HEK293T (cell line): ENCODE results near the gene PLRG1.

Source experiments
- CTCF ChIA-PET: fragments of 350-600 bp; formaldehyde crosslinking; extraction: SDS; loops from one replicate; lab custom pipeline; 2021; ENCODE audit warnings: antibody characterized with exemption, inconsistent platforms; lab: Yijun Ruan, JAX
- POLR2A ChIA-PET: fragments of 350-600 bp; formaldehyde crosslinking; extraction: SDS; loops from one replicate; lab custom pipeline; 2020; ENCODE audit warnings: antibody characterized with exemption, inconsistent platforms; lab: Yijun Ruan, JAX
- DNase-seq: peaks from one replicate; pipeline ENCODE4 v3.0.0; 2012; ENCODE audit warnings: mixed read lengths; ENCODE audit errors: extremely low spot score
- ARNT ChIP-seq: fragments of 450-650 bp; IDR thresholded peaks from 2 replicates; pipeline ENCODE4 v1.6.1; 2017; ENCODE audit warnings: mild to moderate bottlenecking
- BHLHE40 ChIP-seq: fragments of 450-650 bp; IDR thresholded peaks from 2 replicates; pipeline ENCODE4 v1.6.1; 2016; ENCODE audit warnings: mild to moderate bottlenecking, moderate library complexity, borderline replicate concordance
- CTBP1 ChIP-seq: fragments of 450-650 bp; IDR thresholded peaks from 2 replicates; pipeline ENCODE4 v1.6.1; 2016; ENCODE audit warnings: borderline replicate concordance
- ELF4 ChIP-seq: fragments of 450-650 bp; IDR thresholded peaks from 2 replicates; pipeline ENCODE4 v1.6.1; 2017; ENCODE audit warnings: antibody characterized with exemption
- FOXA1 ChIP-seq: fragments of 450-650 bp; IDR thresholded peaks from 2 replicates; pipeline ENCODE4 v1.6.1; 2016; ENCODE audit warnings: mild to moderate bottlenecking
- FOXK2 ChIP-seq: fragments of 450-650 bp; IDR thresholded peaks from 2 replicates; pipeline ENCODE4 v1.6.1; 2016; ENCODE audit warnings: mild to moderate bottlenecking
- FOXM1 ChIP-seq: fragments of 450-650 bp; IDR thresholded peaks from 2 replicates; pipeline ENCODE4 v1.6.1; 2017; ENCODE audit warnings: mild to moderate bottlenecking, borderline replicate concordance
- HDGF ChIP-seq: fragments of 450-650 bp; IDR thresholded peaks from 2 replicates; pipeline ENCODE4 v1.6.1; 2017; ENCODE audit warnings: antibody characterized with exemption, borderline replicate concordance
- L3MBTL2 ChIP-seq: fragments of 450-650 bp; conservative IDR thresholded peaks from 2 replicates; pipeline ENCODE4 v1.6.1; 2016; ENCODE audit warnings: mild to moderate bottlenecking
- LEF1 ChIP-seq: fragments of 450-650 bp; IDR thresholded peaks from 2 replicates; pipeline ENCODE4 v1.6.1; 2017; ENCODE audit warnings: mild to moderate bottlenecking, borderline replicate concordance
- NFRKB ChIP-seq: fragments of 450-650 bp; IDR thresholded peaks from 2 replicates; pipeline ENCODE4 v1.6.1; 2016; ENCODE audit warnings: mild to moderate bottlenecking, moderate library complexity
- PKNOX1 ChIP-seq: fragments of 450-650 bp; IDR thresholded peaks from 2 replicates; pipeline ENCODE4 v1.6.1; 2016
- SP1 ChIP-seq: fragments of 450-650 bp; IDR thresholded peaks from 2 replicates; pipeline ENCODE4 v1.6.1; 2017
- SUZ12 ChIP-seq: fragments of 450-650 bp; IDR thresholded peaks from 2 replicates; pipeline ENCODE4 v1.6.1; 2016; ENCODE audit warnings: mild to moderate bottlenecking
- TARDBP ChIP-seq: fragments of 450-650 bp; IDR thresholded peaks from 2 replicates; pipeline ENCODE4 v1.6.1; 2016
- ZNF384 ChIP-seq: fragments of 450-650 bp; IDR thresholded peaks from 2 replicates; pipeline ENCODE4 v1.6.1; 2016

Gene PLRG1

GRCh38 chr4:154591890-154592289, 41.7 kb upstream of the PLRG1 start:
- DNase-seq, result no peak
- CTCF ChIA-PET, result no interaction called here
- POLR2A ChIA-PET, result interaction anchor here (1.3 kb wide), 1 partner anchor 42 kb away, joined by 3 read pairs; the partner anchor contains the start of gene PLRG1
- no peak for TF ChIP-seq CTBP1
- TF ChIP-seq ARNT, result no peak
- no peak for TF ChIP-seq TARDBP
- no peak for TF ChIP-seq ELF4
- TF ChIP-seq FOXM1, result no peak
- no peak for TF ChIP-seq LEF1
- no peak for TF ChIP-seq ZNF384
- no peak for TF ChIP-seq FOXA1

GRCh38 chr4:154590329-154591006, 40.3 kb upstream of the PLRG1 start, which contains the start of gene FGA:
Gene FGA (minus strand): TSS chr4:154590742. CDS start chr4:154590687, 55 bp downstream.
- ChIA-PET CTCF (interaction anchor here (0.6 kb wide), 1 partner anchor 816 kb away, joined by 3 read pairs; no protein-coding TSS in a partner anchor), POLR2A (no interaction called here)
- no peak for DNase-seq
- TF ChIP-seq BHLHE40 (no peak), LEF1 (no peak), HDGF (no peak), SUZ12 (no peak), L3MBTL2 (no peak)

- ChIA-PET POLR2A (no interaction called here), CTCF (no interaction called here)
- DNase-seq, result no peak
- no peak for TF ChIP-seq FOXK2
- no peak for TF ChIP-seq HDGF
- no peak for TF ChIP-seq LEF1
- TF ChIP-seq NFRKB, result no peak
- TF ChIP-seq TARDBP, result no peak
- no peak for TF ChIP-seq ZNF384
- TF ChIP-seq CTBP1, result no peak
- TF ChIP-seq PKNOX1, result no peak
- TF ChIP-seq ARNT, result no peak
- TF ChIP-seq FOXM1, result no peak
- TF ChIP-seq BHLHE40, result no peak
- no peak for TF ChIP-seq SP1
- no peak for TF ChIP-seq L3MBTL2
- no peak for TF ChIP-seq ELF4
- TF ChIP-seq SUZ12, result no peak
- TF ChIP-seq FOXA1, result no peak
Observed at GRCh38 chr4:154589296-154590197, 39.3 kb upstream of the PLRG1 start.

- ChIA-PET CTCF (interaction anchor here (0.6 kb wide), 1 partner anchor 31 kb away, joined by 3 read pairs; no protein-coding TSS in a partner anchor), POLR2A (no interaction called here)
- TF ChIP-seq HDGF (no peak), FOXM1 (no peak), CTBP1 (no peak), TARDBP (no peak), ELF4 (no peak), NFRKB (no peak), L3MBTL2 (no peak), FOXK2 (no peak), ARNT (no peak)
- DNase-seq, result no peak
Observed at GRCh38 chr4:154588198-154588597, 38.0 kb upstream of the PLRG1 start.

- ChIA-PET POLR2A (interaction anchor here (1.9 kb wide), 1 partner anchor 36 kb away, joined by 7 read pairs; the partner anchor contains the start of gene PLRG1), CTCF (interaction anchor here (0.6 to 1.2 kb wide), 4 partner anchors 8 to 32 kb away, joined by 3 to 6 read pairs (median 3); no protein-coding TSS in a partner anchor)
- TF ChIP-seq ARNT (no peak), LEF1 (no peak), FOXK2 (no peak), NFRKB (no peak)
- DNase-seq, result no peak
Observed at GRCh38 chr4:154586296-154587033, 36.3 kb upstream of the PLRG1 start.

GRCh38 chr4:154585369-154586018, 35.3 kb upstream of the PLRG1 start:
- DNase-seq, result no peak
- POLR2A ChIA-PET, result interaction anchor here (1.9 kb wide), 1 partner anchor 35 kb away, joined by 7 read pairs; the partner anchor contains the start of gene PLRG1
- CTCF ChIA-PET, result interaction anchor here (0.5 to 1.2 kb wide), 3 partner anchors 9 to 52 kb away, joined by 3 to 5 read pairs (median 3); no protein-coding TSS in a partner anchor
- no peak for TF ChIP-seq FOXK2
- TF ChIP-seq BHLHE40, result no peak
- no peak for TF ChIP-seq ELF4
- TF ChIP-seq FOXM1, result no peak
- no peak for TF ChIP-seq PKNOX1
- TF ChIP-seq CTBP1, result no peak
- no peak for TF ChIP-seq ARNT
- TF ChIP-seq LEF1, result no peak
- TF ChIP-seq ZNF384, result no peak
- no peak for TF ChIP-seq TARDBP
- no peak for TF ChIP-seq SUZ12
- no peak for TF ChIP-seq L3MBTL2
- TF ChIP-seq FOXA1, result no peak
- no peak for TF ChIP-seq SP1
- no peak for TF ChIP-seq NFRKB
- no peak for TF ChIP-seq HDGF
